PC-9 (cell line): ENCODE measurements around the gene PIK3CA. TPM values are rescaled to one million over a fixed set of nuclear protein-coding genes. Genes with fewer than 3 reads are reported as not detected.

Experiments used
- BruUV-seq: library from RNA; stranded (reverse); fragments of 400-500 nt; replicated peaks from 2 replicates; lab custom pipeline; 2021; lab: Mats Ljungman, UMichigan
- CTCF ChIA-PET: fragments of 300-600 bp; sonication (Branson Sonifier 250); formaldehyde crosslinking; loops from one replicate; lab custom pipeline; 2022; ENCODE audit warnings: antibody characterized with exemption; lab: Charles Lee
- POLR2A ChIA-PET: fragments of 300-600 bp; sonication (Branson Sonifier 250); formaldehyde crosslinking; loops from one replicate; lab custom pipeline; 2022; ENCODE audit warnings: antibody characterized with exemption; ENCODE audit not compliant: unreplicated experiment; lab: Charles Lee
- DNase-seq, 2 experiments: peaks; one replicate each; pipeline versions ENCODE4 v3.0.0 to v3.0.0-alpha.2; 2015 to 2022; ENCODE audit warnings: mixed read lengths in 1 of 2
- H2AFZ ChIP-seq: fragments of 200-600 bp; sonication (generic); 2 replicates; pipeline ENCODE4 v1.8.1; 2017; ENCODE audit warnings: antibody characterized with exemption
- H3F3A ChIP-seq: fragments of 200-600 bp; sonication (generic); 2 replicates; pipeline ENCODE4 v1.8.1; 2017; ENCODE audit warnings: antibody characterized with exemption, mild to moderate bottlenecking, low read depth; ENCODE audit not compliant: insufficient read depth
- H3K27ac ChIP-seq: fragments of 200-600 bp; sonication (generic); 2 replicates; pipeline ENCODE4 v1.6.1; 2016; ENCODE audit warnings: mixed run types
- H3K27me3 ChIP-seq: fragments of 200-600 bp; sonication (generic); 2 replicates; pipeline ENCODE4 v1.6.1; 2016; ENCODE audit warnings: low read depth, mixed run types; ENCODE audit not compliant: insufficient read depth
- H3K36me3 ChIP-seq: fragments of 200-600 bp; sonication (generic); 2 replicates; pipeline ENCODE4 v1.6.1; 2016; ENCODE audit warnings: low read depth, mixed run types
- H3K4me1 ChIP-seq: fragments of 200-600 bp; sonication (generic); replicated peaks from 2 replicates; pipeline ENCODE4 v1.6.1; 2016; ENCODE audit warnings: mixed run types; ENCODE audit not compliant: insufficient read depth
- H3K4me2 ChIP-seq: fragments of 200-600 bp; sonication (generic); 2 replicates; pipeline ENCODE4 v1.6.1; 2017; ENCODE audit warnings: mixed run types
- H3K4me3 ChIP-seq: fragments of 200-600 bp; sonication (generic); 2 replicates; pipeline ENCODE4 v1.6.1; 2016; ENCODE audit warnings: mixed run types
- H3K79me2 ChIP-seq: fragments of 200-600 bp; sonication (generic); 2 replicates; pipeline ENCODE4 v1.6.1; 2017; ENCODE audit warnings: low read depth, mixed run types
- H3K9me2 ChIP-seq: fragments of 200-600 bp; sonication (generic); 2 replicates; pipeline ENCODE4 v1.8.1; 2017; ENCODE audit warnings: mild to moderate bottlenecking; ENCODE audit not compliant: insufficient read depth
- H3K9me3 ChIP-seq: fragments of 200-600 bp; sonication (generic); 2 replicates; pipeline ENCODE4 v1.8.1; 2016; ENCODE audit warnings: low read depth; ENCODE audit not compliant: insufficient read depth
- H4K20me1 ChIP-seq: fragments of 200-600 bp; sonication (generic); 2 replicates; pipeline ENCODE4 v1.8.1; 2017; ENCODE audit not compliant: insufficient read depth
- EZH2 ChIP-seq: fragments of 200-600 bp; sonication (generic); IDR thresholded peaks from 2 replicates; pipeline ENCODE4 v1.8.0; 2017; ENCODE audit warnings: antibody characterized with exemption, low read depth
- intact Hi-C: fragments of 100-400 bp; cut with micrococcal nuclease; formaldehyde crosslinking; loops from one replicate; pipeline ENCODE4 v1.10.0; 2022; ENCODE audit not compliant: unreplicated experiment
- total RNA-seq: library from RNA; stranded (reverse); gene quantifications from 2 replicates; pipeline ENCODE4 v1.2.3, GENCODE V29; 2021
- TF ChIP-seq, protein P1 (sequence below): fragments of 200-600 bp; sonication (generic); conservative IDR thresholded peaks from 2 replicates; pipeline ENCODE4 v1.6.1; 2017; ENCODE audit warnings: mixed run types, antibody characterized with exemption, mild to moderate bottlenecking, moderate library complexity

Gene PIK3CA
- total RNA-seq, 1 experiment from 2014 or later, result 39.9 TPM

DNA sequence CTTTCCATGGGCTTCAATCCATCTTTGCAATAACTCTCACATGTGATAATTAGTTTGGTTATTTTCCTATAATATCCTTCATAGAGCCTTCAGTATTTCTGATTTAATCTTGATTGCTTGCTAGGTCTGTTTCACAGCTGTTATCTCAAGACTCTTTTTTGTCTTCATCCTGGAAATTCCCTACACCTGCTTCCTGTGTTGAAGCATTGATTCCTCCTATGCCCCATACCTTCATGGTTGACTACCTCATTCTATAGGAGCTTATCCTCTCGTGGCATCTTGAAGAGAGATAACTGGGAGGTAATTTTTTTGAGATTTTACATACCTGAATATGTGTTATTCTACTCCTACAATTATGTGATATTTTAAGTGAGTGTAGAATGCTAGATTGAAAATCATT is 26.7 kb downstream of the PIK3CA start:
- H3K9me3 ChIP-seq, result peaks cover 7% of the 10 kb centered on the region

DNA sequence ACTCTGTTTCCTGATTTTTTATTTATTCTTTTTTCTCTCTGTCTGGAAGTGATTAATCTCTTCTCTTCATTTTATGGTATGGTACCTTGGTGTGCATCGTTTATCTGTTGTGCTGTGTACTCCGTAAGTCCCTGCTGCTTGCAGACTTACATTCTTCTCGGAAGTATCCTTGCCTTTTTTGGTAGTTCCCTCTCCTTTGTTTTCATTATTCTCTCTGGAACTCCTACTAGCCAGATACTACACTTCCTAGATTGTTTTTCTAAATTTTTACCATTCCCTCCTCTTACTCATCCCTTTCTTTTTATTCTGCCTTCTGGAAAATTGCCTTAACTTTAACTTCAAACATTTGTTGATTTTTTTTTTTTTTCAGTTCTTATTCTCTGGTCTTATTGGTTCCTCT is 27.2 kb downstream of the PIK3CA start:
- Histone ChIP-seq H3K79me2 (0 out of 2 replicates have a peak, but pooled peaks cover 6% of the 10 kb centered on the region), H2AFZ (no peak overlapping the region), H3K4me1 (peaks cover 9% of the 10 kb centered on the region; the same call in 1 of the 2 replicates), H3K9me3 (peaks cover 7% of the 10 kb centered on the region), H3K4me3 (no peak overlapping the region), H3K27ac (no peak overlapping the region), H4K20me1 (peaks cover 9% of the 10 kb centered on the region), H3K4me2 (no peak overlapping the region), H3F3A (no peaks in the 10 kb centered on the region), H3K36me3 (no peaks in the 10 kb centered on the region), H3K9me2 (no peaks in the 10 kb centered on the region), H3K27me3 (no peaks in the 10 kb centered on the region)
- CTCF ChIA-PET, result no interaction called here
- POLR2A ChIA-PET, result interaction anchor here (0.6 kb wide), 1 partner anchor 18 kb away, joined by 4 read pairs; no protein-coding TSS in a partner anchor
- DNase-seq, result no peak
- BruUV-seq, result no TSS peak
- intact Hi-C loops, result no loop called here
- TF ChIP-seq, protein P1, sequence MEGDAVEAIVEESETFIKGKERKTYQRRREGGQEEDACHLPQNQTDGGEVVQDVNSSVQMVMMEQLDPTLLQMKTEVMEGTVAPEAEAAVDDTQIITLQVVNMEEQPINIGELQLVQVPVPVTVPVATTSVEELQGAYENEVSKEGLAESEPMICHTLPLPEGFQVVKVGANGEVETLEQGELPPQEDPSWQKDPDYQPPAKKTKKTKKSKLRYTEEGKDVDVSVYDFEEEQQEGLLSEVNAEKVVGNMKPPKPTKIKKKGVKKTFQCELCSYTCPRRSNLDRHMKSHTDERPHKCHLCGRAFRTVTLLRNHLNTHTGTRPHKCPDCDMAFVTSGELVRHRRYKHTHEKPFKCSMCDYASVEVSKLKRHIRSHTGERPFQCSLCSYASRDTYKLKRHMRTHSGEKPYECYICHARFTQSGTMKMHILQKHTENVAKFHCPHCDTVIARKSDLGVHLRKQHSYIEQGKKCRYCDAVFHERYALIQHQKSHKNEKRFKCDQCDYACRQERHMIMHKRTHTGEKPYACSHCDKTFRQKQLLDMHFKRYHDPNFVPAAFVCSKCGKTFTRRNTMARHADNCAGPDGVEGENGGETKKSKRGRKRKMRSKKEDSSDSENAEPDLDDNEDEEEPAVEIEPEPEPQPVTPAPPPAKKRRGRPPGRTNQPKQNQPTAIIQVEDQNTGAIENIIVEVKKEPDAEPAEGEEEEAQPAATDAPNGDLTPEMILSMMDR, result no peak
- TF ChIP-seq EZH2, result no peak

More for the DNA sequence above, 26.7 kb downstream of the PIK3CA start:
- H3K4me3 ChIP-seq, result no peak overlapping the region
- H3K27ac ChIP-seq, result no peak overlapping the region
- intact Hi-C loops, result no loop called here
- H3K27me3 ChIP-seq, result no peaks in the 10 kb centered on the region
- ChIA-PET POLR2A (interaction anchor here (0.6 kb wide), 1 partner anchor 18 kb away, joined by 4 read pairs; no protein-coding TSS in a partner anchor), CTCF (no interaction called here)
- TF ChIP-seq, protein P1, result no peak
- no peak for TF ChIP-seq EZH2
- no peak overlapping the region for H3K4me2 ChIP-seq
- H3K79me2 ChIP-seq, result peaks cover 9% of the 10 kb centered on the region; the same call in 1 of the 2 replicates
- BruUV-seq, result no TSS peak
- no peak overlapping the region for H2AFZ ChIP-seq
- H3K36me3 ChIP-seq, result no peaks in the 10 kb centered on the region
- DNase-seq, result no peak
- H3F3A ChIP-seq, result no peaks in the 10 kb centered on the region
- peaks cover 7% of the 10 kb centered on the region; the same call in 1 of the 2 replicates for H3K4me1 ChIP-seq
- peaks cover 9% of the 10 kb centered on the region for H4K20me1 ChIP-seq
- no peaks in the 10 kb centered on the region for H3K9me2 ChIP-seq

DNA sequence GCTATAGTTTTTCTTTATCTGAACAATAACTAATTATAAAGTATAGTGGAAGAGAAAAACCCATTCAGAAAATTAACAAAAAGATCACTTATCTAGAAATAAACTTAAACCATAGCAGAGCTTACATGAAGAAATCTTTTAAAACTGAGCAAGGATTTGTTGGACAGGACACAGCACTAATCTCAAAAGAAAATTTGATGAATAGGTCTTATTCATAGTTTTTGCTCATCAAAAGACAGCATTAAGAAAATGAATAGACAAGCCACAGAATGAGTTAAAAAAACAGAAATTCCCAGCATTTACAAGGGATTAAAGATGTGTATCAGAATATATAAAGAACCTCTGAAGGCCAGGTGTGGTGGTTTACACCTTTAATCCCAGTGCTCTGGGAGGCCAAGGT is 29.5 kb downstream of the PIK3CA start:
- TF ChIP-seq, protein P1, result no peak
- TF ChIP-seq EZH2, result no peak
- peaks cover 15% of the 10 kb centered on the region; the same call in 1 of the 2 replicates for H3K4me1 ChIP-seq
- intact Hi-C loops, result no loop called here
- H3K4me2 ChIP-seq, result no peak overlapping the region
- H3K36me3 ChIP-seq, result no peaks in the 10 kb centered on the region
- H3F3A ChIP-seq, result no peaks in the 10 kb centered on the region
- peaks cover 20% of the 10 kb centered on the region for H4K20me1 ChIP-seq
- no TSS peak for BruUV-seq
- H3K9me2 ChIP-seq, result no peaks in the 10 kb centered on the region
- H3K27me3 ChIP-seq, result no peaks in the 10 kb centered on the region
- no peaks in the 10 kb centered on the region for H3K9me3 ChIP-seq
- H3K27ac ChIP-seq, result no peak overlapping the region
- H2AFZ ChIP-seq, result no peak overlapping the region
- ChIA-PET POLR2A (no interaction called here), CTCF (no interaction called here)
- no peak overlapping the region for H3K4me3 ChIP-seq
- DNase-seq, result no peak
- H3K79me2 ChIP-seq, result peaks cover 22% of the 10 kb centered on the region
